Head of caudate nucleus (tissue), 42 donors: ENCODE data around the gene ZBP1.

Experiments used
- DNase-seq, 42 donors: peaks; one replicate each; pipeline versions ENCODE4 v3.0.0 to v3.0.0-alpha.2; 2020 to 2021; ENCODE audit warnings: mixed read lengths in 7 of 42
- intact Hi-C: fragments of 100-400 bp; cut with DNase I; formaldehyde crosslinking; loops from one replicate; pipeline ENCODE4 v1.15.0; 2022

The ZBP1 gene

GRCh38 chr20:57560554-57561355 lies 59.5 kb downstream of the ZBP1 start, which contains the start of gene PCK1:
TSS of gene PCK1 (plus strand) at chr20:57561110. CDS start at chr20:57561412, 302 bp downstream.
- intact Hi-C loops = no loop called here
- DNase-seq = no peak

DNA sequence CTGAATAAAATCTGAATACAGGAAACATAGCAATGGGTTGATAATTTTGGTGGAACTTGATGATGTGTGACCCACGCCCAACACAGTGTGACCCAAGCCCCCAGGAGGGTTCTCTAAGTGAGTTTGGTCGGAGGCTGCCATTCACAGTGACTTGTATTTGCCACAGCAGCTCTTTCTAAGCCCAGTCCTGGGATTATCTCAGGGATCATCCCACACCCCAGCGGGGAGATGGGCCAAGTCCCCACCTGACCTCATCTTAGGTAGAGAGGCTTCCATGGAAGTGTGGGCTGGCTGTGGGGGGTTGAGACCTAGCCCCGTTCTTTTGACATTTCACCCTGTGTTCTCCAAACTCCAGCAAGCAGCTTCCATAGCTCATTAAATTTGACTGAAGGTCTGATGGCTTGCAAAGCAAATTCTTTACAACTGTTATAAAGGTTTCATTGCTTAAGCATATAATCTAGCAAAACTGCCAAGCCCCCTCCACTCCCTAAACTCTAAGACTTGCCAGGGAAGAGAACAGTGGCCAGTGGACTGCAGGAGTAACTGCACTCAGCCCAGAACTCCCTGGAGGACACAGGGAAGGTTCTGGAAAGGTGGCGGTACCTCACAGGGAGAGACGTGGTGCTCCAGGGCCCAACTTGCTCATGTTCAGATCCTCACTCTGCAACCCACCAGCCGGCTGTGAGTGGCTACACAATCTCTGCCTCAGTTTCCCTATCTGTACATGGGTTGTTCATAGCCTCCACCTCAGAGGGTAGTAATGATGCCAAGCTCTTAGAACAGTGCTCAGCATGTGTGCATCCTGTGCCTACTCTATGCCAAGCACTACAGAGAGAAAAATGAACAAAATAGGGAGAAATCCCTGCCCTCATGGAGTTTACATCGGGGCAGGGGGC lies 60.3 kb downstream of the ZBP1 start:
- no peak for DNase-seq
- intact Hi-C loops = no loop called here

GRCh38 chr20:57559289-57559634 lies 61.0 kb downstream of the ZBP1 start:
- intact Hi-C loops = no loop called here
- DNase-seq = no peak

DNA sequence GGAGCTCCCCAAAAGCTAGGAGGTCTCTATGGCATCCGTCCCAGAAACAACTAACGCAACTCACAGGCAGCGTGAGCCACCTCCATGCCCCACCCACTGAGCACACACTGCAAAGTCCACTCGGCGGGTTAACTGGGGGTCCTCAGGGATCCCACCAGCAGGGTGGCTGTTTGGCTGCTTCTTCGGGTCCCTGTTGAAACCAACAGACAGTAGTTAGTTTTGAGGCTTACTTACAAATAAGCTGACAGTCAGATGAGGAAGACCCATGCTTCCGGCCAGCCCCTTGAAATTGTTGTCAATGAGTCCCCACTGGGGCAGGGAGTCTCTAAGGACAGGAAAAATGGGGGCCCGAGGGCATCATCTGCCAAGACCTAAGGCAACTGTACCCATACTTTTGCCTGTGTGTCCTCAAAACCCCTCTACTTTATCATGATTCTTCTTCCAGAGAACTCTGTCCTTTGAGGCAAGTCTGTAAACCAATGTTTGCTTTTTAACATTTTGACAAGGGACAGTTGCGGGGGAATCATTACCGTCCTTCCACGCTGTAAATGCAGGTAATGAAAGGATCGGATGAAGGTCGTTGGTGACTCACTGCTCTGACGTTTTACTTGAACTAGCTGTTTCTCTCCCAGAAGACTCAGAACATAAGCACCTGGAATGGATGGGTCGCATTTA lies 61.5 kb downstream of the ZBP1 start:
- no peak for DNase-seq
- intact Hi-C loops = no loop called here

DNA sequence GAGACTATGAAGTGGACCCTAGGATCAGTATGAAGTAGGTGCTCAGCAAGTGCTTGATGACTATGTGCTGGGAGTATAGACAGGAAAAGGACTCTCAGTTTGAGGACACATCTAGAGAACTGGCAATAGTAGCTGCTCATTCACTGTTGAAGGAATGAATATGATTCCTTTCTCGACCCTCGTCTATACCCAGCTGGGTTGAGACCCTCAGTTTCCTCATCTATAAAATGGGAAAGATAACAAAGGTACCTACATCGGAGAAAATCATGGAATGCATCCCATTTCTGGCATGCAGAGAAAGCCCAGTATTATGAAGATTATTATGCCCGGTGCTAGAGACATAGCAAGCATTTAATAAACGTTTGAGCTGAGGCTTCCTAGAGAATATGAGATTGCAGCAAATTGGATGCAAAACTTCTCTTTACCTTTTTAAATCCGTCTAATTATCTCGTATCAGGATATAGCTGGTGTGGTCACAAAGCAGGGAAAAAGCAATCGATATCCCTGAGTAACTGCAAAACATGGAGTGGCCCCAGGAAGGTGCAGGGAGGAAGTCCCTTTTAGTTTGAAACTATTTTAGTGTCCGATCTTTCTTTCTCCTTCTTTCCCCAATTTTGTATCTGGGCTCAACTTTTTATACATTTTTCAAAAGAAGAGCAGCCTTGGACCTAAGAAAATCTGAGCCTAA lies 62.2 kb downstream of the ZBP1 start:
- intact Hi-C loops = no loop called here
- DNase-seq = no peak

GRCh38 chr20:57556980-57557274 lies 63.3 kb downstream of the ZBP1 start:
- intact Hi-C loops = no loop called here
- DNase-seq = no peak

DNA sequence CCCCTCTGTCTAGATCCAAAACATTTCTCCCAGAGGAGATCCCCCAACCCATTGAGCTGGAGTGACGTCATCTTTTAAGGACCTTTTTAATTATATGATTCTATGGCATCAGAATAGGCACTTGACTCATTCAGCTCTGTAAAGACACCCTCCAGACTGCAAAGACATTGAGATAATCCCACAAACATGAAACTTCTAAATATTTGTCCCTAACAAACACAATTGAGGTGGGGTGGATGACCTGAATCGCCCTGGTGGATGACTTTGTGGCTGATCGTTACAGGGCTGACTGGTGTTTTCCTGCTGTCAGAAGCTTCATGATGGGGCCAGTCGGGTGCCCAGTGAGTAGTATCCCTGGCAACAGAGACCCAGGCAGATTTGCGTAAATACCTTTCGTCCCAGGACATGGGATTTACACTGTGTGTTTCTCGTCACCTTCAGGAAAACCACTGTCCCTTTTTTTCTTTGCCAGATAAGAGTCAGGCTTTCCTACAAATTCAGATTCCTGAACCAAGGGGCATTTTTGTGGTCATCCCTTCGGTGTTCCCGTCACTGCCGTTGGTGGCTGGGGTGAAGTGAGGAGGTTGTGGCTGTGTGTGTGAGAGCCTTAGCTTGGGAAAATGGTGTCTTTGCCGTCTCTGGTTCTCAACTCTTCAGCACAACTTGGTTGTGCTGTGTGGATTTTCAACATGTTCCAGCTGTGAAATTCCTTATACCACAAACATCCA lies 64.6 kb downstream of the ZBP1 start:
- intact Hi-C loops = no loop called here
- no peak for DNase-seq
